ENCODE data around the gene SPTLC2.
"Not testable (repeated sequence)": the region's sequence is repeated elsewhere in the genome, so short reads cannot be mapped to it uniquely, and the experiment has no call there.

The SPTLC2 gene

DNA sequence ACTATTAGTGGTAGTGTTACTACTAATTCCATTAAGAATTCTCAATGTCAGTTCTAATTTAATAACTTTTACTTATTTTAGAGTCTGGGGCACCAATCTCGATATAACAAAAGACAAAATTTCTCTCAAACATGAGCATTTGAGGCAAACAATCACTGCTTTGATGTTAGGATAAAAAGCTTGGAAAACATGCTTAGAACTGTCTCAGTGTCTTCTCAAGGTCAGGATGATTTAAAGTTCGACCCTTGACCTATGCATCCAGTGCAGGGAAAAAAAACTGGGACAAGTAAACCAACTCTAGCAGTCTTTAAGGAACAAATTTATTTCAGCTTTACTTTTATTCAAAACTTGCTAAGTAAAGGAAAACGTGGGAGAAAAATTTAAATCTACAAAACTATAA, 31.1 kb downstream of the SPTLC2 start:
- no peak for DNase-seq

DNA sequence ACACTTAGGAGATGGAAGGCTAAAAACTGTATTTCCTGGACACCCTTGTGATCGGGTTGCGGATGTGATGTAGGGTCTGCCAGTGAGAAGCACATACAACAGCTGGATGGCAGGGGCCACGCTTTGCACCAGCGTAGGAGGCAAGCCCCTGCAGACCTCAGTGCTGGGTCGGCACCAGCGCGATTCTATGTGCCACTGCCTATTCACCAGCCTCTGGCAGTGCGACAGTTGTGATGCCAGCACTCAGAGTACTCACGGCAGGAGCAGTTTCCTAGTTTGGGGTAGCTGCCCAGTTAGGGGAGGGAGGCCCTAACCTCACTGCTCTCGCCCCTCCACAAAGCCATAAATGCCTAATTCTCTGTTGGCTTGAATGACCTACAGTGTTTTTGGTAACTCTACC, 31.6 kb downstream of the SPTLC2 start:
- DNase-seq: no peak

DNA sequence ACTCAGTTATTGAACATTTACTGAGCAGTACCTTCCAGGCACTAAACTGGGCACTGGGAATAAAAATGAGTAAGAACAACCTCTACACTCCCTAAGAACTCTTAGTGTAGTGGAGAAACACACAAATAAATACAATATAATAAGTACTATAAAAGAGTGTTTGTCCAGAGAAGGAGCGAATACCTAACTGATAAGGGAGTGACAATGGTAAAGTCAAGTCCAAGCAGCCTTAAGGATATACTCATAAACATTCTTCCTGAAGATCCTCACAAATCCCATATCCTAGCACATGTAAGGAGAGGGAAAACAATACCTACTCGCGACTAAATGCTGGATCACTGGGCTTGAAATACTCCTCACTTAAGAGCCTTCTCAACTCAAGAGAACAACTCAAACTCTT, 32.8 kb downstream of the SPTLC2 start:
- no peak for DNase-seq

DNA sequence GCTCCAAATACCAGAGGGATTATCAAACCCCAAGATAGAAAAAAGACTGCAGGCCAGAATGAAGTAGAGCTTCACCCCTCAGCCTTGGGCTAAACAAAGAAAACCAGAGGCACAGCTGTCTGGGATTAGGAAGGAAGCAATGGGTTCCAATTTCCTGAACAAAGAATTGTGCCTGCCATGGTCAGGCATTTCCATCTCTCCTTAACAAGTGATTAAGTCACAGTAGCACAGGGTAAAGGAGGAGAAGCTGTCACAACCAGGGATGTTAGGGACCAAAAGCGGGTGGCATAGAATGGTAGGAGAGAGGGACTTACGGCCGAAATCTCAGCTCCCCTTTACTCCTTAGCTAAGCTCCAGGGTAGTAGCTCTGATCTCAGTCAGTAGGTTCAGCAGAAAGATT, 33.9 kb downstream of the SPTLC2 start:
- no peak for DNase-seq

DNA sequence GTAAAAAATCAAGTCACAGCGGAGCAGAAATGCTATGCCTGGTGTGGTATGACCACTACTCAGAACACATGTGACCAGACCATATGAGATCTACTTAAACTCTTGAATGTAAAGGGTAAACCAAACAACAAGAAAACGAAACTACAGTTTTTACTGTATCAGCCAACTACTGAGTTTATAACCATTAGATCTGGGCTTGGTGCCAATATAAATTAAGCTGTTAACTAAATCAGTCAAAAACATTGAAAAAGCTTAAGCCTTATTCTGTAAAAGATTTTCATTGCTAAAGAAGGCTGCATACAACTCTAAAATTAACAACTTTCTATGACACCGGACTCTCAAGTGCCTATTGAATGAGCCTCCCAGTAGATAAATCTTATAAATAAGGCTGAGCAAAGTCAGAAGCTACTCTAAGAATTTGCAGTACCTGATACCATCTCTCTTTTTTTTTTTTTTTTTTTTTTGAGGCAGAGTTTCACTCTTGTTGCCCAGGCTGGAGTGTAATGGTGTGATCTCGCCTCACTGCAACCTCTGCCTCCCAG, 35.4 kb downstream of the SPTLC2 start:
- DNase-seq: peak; percentile 74

DNA sequence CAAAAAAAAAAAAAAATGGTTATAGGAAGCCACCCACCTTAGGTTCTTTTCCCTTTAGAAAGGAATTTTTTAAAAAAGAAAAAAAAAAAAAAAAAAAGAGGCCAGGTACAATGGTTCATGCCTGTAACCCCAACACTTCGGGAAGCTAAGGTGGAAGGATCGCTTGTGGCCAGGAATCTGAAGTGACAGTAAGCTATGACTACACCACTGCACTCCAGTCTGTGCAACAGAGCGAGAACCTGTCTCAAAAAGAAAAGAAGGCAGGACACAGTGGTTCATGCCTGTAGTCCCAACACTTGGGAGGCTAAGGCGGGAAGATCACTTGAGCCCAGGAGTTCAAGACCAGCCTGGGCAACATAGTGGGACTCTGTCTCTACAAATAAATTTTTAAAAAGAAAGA, 36.0 kb downstream of the SPTLC2 start:
- DNase-seq: peak; percentile 33

DNA sequence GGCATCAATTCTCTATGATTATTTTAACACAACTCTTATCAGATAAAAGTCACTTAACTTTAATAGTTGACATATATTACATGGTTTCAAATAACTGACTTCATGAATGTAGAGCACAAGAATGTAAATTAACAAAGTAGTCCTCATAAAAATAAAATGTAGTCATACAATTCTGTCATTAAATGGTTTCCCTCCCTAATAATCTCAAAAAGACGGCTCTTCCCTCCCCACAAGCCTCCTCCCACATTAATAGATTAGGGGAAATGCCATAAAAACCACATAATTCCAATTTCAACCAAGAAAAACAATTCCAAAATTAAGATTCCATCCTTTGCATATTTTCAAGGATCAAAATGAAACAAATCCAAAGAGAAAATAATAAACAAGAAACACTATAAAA, 36.7 kb downstream of the SPTLC2 start:
- no peak for DNase-seq

DNA sequence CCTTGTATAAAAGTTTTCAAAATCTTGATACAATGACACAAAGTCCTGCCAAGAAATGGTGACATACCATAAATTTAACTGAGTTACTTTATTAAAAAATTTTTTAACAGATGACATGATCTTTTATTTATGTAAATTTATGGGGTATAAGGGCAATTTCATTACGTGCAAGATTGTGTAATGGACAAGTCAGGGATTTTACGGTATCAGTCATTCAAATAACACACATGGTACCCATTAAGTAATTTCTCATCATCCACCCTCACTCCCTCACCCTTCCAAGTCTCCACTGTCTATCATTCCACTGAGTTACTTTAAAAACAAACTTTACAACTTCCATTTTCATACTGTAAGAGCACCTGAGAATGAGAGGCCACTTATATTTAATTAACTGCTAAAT, 37.4 kb downstream of the SPTLC2 start:
- no peak for DNase-seq

DNA sequence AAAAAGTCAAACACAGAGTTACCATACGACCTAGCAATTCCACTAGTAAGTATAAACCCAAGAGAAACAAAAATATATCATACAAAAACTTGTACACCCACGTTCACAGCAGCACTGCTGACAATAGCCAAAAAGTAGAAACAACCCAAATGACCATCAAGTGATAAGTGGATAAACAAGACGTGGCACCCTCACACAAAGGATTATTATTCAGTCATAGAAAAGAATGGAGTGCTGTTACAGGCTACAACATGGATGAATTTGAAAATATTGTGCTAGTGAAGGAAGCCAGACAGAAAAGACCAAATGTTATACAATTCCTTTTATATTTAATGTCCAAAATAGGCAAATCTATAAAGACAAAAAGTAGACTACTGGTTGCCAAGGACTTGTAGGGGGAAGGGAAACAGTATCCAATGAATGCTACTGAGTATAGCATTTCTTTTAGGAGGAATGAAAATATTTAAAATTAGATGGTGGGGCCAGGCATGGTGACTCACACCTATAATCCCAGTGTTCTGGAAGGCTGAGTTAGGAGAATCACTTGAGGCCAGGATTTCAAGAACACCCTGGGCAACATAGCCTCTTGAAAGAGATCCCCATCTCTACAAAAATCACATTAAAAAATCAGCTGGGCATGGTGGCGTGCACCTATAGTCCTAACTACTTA, 41.9 kb downstream of the SPTLC2 start:
- DNase-seq: no peak

DNA sequence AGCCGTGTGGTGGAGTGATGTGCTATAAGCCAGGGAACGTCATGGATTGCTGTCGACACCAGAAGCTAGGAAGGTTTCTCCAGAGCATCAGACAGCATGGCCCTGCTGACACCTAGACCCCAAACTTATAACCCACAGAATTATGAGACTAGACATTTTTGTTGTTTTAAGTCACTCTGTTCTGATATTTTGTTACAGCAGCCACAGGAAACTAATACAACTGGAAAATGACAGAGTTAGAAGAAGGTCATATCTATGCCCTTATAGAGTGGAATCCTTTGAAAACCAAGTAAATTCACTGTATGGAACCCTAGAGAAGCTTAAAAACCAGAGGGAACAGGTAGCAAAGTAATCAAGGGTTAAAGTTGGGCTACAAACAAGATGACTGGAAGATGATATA, 42.5 kb downstream of the SPTLC2 start:
- no peak for DNase-seq

DNA sequence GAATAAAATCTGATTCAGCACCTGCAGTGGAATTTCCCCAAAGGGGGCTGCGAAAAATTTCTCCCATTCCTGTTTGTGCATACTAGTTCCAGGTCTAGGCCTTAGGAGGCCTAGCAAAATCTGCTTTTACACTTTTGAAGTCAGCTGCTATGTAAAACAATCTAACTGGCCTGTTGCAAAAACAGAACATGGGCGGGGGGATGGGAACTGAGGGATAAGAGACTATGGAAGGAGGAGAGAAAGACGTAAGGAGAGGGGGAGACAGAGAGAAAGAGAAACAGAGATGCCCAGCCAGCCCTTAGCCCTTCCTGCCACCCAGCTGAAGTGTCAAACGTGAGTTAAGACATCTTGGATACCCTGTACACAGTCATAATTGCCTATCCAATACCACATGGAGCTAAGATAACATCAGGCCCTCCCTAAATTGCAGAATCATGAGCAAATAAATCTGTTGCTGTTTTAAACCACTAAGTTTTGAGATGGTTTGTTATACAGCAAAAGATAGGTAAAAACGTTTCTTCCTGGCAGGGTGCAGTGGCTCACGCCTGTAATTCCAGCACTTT, 45.6 kb downstream of the SPTLC2 start:
- DNase-seq: no peak

DNA sequence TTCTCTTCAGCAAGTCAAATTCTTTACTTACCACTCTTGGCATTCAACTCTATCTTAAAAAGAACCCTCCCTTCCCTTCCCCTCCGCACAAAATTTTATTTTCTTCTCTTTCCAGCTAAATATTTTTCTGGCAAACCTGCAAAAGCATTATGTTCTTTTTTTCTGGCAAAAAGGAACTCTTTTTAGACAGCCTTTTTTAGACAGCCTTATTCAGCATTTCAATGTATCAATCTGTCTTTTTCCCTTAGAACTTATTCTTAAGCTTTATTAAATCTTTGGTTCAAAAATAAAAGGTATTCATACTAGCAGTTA, 50.5 kb downstream of the SPTLC2 start:
- no peak for DNase-seq

DNA sequence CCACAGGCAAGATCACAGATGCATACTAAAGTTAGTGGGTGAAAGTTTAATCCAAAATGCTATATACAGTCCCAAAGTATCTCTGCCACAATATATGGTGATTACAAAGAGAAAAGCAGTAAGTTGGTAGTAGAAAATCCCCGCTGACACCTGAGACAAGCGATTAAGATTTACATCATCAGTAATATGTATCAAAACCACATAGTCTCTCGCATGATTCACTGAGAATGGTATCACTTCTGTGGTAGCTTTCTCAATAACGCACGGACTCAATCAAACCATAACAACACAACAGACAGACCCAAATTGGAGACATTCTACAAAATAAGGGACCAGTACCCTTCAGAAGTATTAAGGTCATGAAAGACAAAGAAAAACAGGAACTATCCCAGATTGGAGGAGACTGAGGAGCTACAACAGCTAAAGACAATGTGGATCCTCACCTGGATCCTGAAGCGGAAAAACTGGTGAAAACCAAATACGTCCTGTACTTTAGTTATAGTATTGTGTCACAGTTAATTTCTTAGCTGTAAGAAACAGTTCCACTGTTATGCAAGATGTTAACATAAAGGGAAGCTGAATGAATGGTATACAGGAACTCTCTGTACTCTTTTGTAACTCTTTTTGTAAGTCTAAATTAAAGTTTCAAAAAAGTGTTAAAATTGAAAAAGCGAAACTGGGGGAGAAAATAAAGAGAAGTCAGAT, 51.0 kb downstream of the SPTLC2 start:
- no peak for DNase-seq

DNA sequence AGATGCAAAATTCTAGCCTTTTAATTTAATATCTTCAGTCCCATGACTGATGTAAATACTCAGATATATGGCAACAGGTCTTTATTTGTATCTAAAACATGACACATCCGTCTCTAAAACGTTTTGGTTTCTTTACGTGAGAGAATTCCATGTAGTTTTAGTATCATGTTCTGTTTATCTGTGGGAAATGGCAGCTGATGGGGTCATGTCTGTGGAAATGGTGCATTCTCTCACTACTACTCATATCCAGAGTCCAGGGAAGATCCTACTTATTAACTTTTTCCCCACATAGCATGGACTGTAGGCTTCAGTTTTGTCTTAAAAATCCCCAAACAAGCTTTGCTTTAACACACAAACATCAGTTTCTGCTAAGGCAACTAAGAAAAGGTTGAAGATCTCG, 53.8 kb downstream of the SPTLC2 start:
- DNase-seq: no peak

DNA sequence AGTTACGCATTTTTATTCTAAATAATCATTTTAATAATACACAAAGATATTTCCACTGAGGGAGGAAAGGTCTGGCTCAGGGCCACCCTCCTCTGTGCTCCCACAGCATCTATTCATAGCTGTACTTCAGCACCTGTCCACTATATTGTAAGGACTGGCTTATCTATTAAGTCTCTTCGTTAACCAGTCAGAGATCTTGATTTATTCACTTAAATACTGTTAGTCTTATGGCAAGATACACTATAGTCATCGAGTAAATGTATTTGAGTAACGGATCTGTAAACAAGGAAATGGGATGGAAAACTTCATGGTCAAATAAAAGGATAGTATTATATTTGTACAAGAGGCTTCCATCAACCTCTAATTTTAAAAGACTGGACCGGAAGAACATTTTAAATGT, 54.6 kb downstream of the SPTLC2 start:
- DNase-seq: no peak

DNA sequence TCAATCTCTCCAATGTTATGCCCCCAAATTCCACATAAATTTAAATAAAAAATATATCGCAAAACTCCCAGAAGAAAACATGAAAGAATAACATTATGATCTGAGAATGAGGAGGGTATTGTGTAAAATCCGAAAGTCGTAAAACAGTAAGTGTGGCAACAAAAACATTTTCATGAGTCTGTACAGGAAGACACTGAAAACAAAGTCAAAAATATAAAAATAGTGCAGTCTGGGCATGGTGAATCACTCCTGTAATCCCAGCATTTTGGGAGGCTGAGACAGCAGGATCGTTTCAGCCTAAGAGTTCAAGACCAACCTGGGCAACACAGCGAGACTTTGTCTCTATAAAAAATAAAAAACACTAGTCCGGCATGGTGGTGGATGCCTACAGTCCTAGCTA, 57.1 kb downstream of the SPTLC2 start:
- no peak for DNase-seq

DNA sequence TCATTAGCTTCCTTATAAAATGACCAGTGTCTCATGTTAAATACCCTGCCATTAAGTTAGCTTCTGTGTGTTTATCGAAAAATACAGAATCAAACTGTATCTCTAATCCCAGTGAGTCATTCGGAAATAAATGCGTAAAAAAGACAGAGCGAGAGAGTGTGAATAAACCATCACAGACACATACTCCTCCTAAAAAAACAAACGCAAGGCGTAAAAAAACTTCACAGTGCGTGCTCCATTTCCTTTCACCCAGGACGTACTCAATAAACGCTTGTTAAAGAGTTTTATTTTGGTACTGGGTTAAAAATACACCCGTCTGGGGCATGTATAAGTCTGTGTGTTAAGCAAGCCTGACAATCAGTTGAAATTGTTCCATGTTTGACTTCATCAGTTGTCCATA, 59.0 kb downstream of the SPTLC2 start:
- no peak for DNase-seq

DNA sequence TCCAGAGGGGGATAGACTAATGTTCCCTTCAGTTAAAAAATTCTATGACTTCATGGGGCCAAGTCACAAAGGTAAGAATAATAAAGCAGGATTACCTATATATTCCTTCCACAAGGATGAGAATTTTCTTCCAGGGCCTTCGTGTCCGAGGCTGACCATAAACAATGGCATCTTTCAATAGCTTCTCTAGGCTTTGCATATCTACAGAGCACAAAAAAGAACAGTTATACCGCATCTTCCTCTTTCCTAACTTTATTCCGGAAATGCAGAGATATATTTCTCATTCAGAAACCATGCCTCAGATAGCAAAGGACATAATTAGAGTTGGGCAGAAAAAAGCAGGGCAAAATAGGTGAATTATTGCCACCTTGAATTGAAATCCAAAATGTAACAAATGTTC, 59.5 kb downstream of the SPTLC2 start:
- DNase-seq: no peak

DNA sequence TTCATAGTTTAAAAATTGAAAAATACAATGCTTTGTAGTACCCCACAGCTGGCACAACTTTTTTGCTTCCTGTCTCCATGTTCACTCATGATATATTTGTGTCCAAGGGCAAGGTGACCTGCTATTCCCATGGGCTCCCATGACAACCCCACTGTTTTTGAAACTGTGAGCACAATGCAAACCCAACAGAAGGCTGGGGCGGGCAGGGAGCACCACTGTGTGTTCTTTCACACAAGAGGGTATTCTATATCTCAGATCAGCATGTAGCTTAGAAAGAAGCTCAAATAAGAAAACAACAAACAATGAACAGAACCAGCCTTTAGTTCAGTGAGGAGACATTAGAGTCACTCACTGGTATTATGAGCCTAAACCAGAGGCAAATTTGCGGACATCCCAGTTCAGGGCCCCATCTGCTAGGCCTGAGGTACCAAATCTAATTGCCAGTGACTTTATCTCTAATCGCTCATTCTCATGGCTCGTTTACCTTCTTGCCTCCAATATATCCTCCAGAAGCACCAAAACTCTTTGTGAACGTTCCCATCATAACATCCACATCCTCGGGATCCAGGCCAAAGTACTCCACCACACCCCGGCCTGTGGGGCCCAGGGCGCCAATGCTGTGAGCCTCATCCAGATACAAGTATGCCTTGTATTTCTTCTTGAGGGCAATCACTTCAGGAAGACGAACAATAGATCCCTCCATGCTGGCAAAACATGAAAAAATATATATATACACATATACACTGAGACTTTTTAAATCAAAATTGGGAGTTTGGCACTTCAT, 61.4 kb downstream of the SPTLC2 start:
- DNase-seq: no peak

DNA sequence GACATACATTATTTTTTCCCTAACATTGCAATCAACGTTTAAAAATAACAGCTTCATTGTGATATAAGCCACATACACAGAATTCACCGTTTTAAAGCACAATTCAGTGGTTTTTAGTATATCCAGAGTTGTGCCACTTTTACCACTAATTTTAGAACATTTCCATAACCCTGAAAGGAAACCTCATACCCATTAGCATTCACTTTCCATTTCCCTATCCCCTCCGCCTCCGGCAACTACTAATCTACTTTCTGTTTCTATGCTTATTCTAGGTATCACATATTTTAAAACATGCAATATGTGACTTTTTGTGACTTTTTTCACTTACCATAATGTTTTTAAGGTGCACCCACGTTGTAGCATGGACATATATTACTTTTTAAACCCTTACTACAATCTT, 62.2 kb downstream of the SPTLC2 start:
- DNase-seq: no peak

DNA sequence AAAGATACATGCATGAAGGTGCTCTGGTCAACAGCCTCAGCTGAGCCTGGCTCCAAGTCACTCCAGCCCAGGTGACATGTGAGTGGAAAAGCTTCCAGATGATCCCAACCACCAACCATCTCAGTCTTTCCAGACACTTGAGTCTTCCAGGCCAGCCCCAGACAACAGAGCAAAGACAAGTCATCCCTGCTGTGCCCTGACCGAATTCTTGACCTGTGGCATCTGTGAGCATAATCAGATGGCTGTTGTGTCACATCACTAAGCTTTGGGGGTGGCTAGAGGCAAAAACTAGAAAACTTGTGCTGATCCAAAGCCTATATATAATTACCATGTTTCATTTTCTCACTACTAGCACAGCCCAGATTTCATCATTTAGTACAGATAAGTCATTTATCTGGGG, 67.0 kb downstream of the SPTLC2 start:
- no peak for DNase-seq

DNA sequence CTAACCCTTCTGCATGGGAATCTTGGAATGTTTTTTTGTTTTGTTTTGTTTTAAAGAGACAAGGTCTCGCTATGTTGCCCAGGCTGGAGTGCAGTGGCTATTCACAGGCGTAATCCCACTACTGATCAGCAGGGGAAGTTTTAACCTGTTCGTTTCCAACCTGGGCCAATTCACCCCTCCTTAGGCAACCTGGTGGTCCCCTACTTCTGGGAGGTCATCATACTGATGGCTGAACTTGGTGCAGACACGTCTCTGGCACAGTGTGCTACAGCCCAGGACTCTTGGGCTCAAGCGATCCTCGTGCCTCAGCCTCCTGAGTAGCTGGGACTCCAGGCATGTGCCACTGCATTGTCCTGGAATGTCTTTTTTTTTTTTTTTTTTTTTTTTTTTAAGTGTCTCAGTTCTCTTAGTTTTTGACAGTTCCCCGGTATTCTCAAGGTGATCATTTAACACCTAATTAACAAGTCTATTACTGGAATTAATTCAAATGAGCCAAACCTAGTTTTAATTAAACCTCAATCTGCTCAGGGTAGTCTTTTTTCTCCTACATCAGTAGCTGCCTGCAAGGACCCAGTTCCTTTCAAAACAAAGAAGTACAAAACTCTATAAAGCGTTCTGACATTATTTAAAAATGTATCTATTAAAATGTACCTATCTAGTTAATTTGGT, 68.8 kb downstream of the SPTLC2 start:
- no peak for DNase-seq

DNA sequence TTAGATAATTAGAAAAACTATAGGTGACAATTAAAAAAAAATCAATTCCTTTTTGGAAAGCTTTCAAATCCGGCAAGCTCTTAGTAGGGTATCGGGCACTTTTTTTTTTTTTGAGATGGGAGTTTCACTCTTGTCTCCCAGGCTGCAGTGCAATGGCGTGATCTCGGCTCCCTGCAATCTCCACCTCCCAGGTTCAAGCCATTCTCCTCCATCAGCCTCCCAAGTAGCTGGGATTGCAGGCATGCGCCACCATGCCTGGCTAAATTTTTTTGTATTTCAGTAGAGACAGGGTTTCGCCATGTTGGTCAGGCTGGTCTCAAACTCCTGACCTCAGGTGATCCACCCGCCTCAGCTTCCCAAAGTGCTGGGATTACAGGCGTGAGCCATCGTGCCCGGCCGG, 71.3 kb downstream of the SPTLC2 start:
- not testable (repeated sequence) for DNase-seq
